Hair follicle dermal papilla cell (primary cell): ENCODE results near the gene GALE. TPM values are rescaled to one million over a fixed set of nuclear protein-coding genes. Genes with fewer than 3 reads are reported as not detected.

Source experiments
- total RNA-seq: library from RNA; depleted of rRNA; stranded (reverse); fragments of >200 nt; gene quantifications from 2 replicates; pipeline ENCODE4 v1.2.3, GENCODE V29; 2012

GALE gene
- total RNA-seq = 15.3 and 16.9 TPM in 2 replicates

DNA sequence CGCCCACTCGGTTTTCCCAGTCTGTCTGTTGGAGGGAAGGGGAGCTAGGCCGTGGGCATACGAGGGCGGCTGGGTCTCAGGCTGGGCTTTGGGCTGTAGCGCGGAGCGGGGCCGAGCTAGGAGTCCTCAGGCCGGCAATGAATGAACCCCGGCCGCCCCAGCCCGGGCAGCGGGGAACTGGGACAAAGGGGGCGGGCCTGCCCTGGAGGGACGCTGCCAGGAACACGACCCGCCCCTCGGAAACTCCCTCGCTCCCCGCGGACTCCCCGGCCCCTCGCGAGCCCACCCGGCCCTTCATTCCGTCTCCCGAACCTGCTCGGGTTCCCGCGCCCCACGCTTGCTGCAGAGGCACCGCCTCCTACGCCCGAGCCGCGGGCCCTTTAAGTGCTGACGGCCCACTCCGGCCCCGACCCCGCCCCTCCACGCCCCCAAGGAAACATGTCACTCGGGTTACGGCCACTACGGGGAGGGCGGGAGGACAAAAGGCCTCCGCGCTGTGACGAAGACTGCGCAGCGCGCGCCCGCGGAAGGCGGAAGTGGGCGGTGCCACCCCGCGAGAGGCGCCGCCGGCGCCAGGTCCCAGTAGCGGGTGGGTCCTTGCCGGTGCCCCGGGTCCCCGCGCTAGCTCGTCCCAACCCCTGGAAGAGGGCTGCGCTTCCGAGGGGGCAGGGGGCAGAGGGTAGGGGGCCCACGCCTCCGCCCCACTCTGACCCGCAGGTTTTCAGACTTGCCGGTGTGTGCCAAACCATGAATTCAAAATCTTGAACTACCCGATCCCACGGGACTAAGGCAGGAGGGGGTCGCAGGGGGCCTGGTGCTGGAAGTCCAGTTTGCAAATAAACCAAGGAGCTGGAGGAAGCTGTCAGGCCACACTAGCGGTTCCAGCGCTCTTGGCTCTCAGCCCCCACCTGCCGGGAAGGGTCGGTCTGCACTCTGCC is at the start of gene GALE:
Gene GALE, minus strand, starts transcription at position 355 of the 938 bp plus-strand sequence. CDS start 1,747 bp downstream, outside the sequence.

DNA sequence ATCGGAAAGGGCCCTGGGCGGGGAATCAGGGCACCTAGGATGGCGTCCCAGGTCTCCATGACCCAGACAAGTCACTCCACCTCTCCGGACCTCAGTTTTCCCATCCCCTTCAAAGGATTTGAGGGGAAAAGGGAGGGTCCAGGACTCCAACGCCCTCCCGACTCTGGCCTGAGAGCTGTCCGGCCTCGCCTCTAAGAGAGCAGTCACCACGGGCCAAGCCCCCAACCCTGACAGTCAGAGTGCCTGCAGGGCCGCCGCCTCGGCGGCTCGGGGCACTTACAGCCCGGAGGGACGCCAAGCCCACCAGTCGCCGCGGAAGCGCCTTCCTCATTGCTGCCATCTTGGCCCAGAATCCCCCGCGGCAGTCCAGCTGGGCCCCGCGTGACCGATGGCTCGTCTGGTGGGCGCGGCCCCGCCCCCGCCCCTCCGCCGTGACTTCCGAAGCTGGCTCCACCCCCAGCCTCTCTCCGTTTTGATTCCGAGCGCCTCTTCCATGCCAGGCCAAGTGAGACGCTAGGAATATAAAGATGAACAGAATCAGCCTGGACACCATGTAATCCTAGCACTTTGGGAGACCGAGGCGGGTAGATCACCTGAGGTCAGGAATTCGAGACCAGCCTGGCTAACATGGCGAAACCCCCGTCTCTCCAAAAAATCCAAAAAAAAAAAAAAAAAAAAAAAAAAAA is 24.7 kb upstream of the GALE start, which contains the start of gene HMGCL:
Gene HMGCL, minus strand, starts transcription at position 354 of the 686 bp plus-strand sequence. Its CDS starts 14 bp downstream, at position 340.

DNA sequence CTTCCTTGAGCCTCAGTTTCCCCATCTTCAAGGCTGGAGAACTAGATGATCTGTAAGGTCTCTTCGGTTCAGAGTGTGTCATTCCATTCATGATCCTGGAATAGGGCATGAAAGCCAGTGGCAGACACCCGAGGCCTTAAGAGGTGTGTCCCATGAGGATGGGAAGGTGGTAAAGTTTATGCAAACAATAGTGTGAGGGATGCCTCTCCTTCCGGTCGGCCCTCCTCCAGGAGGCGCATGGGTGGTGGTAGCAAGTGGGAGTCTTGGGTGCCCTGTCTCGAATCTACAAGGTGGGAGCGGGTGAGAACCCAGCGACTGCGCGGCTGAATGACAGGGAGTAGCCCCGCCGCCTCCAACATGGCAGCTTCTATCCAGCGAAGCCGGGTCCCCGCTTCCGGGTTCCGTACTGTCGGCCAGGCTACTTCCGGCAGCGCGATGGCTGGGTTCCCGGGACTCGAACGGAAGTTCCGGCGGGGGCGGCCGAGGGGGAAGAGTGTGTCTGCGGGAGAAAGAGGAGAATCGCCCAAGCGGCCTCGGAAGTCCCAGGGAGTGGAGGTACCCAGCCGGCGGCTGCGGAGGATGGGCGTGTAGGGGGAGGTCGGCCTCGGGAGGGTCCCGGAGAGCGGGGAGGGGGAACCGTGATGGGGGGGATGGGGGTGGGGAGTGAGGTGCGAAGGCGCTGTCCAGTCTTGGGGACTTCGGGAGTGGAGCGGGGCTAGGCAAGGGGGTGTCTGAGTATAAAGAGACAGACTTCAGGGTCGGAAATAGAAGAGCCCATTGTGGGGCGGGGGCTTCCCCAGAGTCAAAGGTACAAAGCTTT is 9.6 kb downstream of the GALE start, which contains the start of gene LYPLA2:
Gene LYPLA2, plus strand, starts transcription at position 450 of the 820 bp plus-strand sequence. CDS start 1,538 bp downstream, outside the sequence.

DNA sequence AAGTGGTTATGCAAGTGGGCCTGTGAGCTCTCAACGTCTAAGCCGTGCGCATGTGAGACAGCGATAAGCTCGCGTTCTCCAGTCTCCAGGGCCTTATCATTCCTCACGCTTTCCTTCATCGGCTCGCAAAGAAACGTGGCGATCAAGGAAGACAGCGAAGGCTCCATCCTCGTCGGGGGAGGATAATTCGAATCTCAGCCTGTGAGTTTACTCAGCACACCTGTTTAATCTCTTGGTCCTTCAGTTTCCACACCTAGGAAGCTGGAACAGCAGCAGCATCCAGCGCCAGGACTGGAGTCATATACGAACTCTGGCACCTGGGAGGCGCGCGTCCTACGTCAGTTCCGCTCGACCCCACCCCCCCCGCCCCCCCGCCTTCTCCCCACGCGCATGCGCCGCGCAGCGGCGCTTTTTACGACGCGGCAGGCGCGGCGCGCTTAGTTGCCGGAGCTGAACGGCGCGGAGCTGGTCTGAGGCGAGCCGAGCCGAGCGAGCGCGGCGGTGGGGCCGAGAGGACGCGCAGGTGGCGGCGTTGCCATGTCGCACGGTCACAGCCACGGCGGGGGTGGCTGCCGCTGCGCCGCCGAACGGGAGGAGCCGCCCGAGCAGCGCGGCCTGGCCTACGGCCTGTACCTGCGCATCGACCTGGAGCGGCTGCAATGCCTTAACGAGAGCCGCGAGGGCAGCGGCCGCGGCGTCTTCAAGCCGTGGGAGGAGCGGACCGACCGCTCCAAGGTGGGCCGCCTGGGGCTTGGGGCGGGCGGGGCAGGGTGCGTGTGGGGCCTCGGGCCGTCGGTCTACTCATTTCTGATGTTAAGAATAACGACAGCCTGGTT is 22.4 kb downstream of the GALE start, which contains the start of gene PITHD1:
Gene PITHD1, plus strand, starts transcription at position 440 of the 836 bp plus-strand sequence. Its CDS starts 98 bp downstream, at position 538.

Other genes starting within 250 kb of the GALE start
- gene ID3, start 241.3 kb downstream of the GALE start, total RNA-seq = 29.5 and 45.7 TPM in 2 replicates
- gene RPL11, start 108.9 kb downstream of the GALE start, total RNA-seq = 296 and 311 TPM in 2 replicates
- gene ELOA, start 57.3 kb downstream of the GALE start, total RNA-seq = 47.9 and 51.4 TPM in 2 replicates
- gene PITHD1, start 22.3 kb downstream of the GALE start, total RNA-seq = 27.4 and 30.5 TPM in 2 replicates
- gene LYPLA2, start 9.6 kb downstream of the GALE start, total RNA-seq = 36.7 and 45.1 TPM in 2 replicates
- 43.3 and 44.2 TPM in 2 replicates for gene HMGCL, start 24.7 kb upstream of the GALE start, total RNA-seq
- 19.1 and 21.6 TPM in 2 replicates for gene FUCA1, start 67.5 kb upstream of the GALE start, total RNA-seq
- not detected in 2 replicates for gene CNR2, start 112.6 kb upstream of the GALE start, total RNA-seq
- 65.5 and 74.3 TPM in 2 replicates for gene PNRC2, start 159.1 kb upstream of the GALE start, total RNA-seq
- gene SRSF10, start 179.6 kb upstream of the GALE start, total RNA-seq = 74.4 and 92.8 TPM in 2 replicates